ENCODE data around the gene DYSF.
"Not testable (repeated sequence)": the region's sequence is repeated elsewhere in the genome, so short reads cannot be mapped to it uniquely, and the experiment has no call there.

DYSF gene

GRCh38 chr2:71469403-71470398, 16.3 kb downstream of the DYSF start:
- no peak for DNase-seq (ENCODE audit: extremely low read depth in 1 of 2, low read depth in 1 of 2)

DNA sequence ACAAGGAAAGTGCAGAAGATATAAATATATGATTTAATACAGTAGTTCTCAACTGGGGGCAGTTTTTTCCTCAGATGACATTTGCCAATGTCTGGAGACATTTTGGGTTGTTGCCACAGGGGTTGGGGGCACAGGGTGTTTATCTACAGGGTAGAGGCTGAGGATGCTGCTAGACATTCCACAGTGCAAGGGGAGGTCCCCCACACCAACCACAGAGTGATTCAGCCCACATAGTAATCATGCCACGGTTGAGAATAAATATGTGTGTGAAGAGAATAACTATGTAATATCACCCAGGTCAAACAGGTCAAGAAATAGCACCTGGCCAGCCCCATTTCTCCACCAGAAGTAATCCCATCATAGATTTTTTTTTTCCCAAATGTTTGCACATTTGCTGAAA, 17.9 kb downstream of the DYSF start:
- no peak for DNase-seq (ENCODE audit: extremely low read depth in 1 of 2, low read depth in 1 of 2)

DNA sequence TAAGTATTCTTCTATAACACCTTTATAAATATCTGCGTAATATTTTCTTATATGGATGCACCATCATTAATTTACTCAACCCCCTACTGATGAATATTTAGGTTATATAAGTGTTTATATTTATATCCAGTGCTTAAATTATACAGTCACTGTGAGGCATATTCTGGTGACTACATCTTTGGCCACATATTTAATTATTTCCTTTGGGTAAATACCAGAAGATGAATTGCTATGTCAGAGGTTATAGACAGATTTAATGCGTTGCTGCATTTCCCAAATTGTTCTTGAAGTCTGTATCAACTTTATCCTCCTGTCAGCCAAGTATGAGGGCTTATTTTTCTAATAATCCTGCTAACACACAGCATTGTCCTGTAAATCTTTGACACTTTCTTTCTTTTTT, 18.7 kb downstream of the DYSF start:
- no peak for DNase-seq (ENCODE audit: extremely low read depth in 1 of 2, low read depth in 1 of 2)

DNA sequence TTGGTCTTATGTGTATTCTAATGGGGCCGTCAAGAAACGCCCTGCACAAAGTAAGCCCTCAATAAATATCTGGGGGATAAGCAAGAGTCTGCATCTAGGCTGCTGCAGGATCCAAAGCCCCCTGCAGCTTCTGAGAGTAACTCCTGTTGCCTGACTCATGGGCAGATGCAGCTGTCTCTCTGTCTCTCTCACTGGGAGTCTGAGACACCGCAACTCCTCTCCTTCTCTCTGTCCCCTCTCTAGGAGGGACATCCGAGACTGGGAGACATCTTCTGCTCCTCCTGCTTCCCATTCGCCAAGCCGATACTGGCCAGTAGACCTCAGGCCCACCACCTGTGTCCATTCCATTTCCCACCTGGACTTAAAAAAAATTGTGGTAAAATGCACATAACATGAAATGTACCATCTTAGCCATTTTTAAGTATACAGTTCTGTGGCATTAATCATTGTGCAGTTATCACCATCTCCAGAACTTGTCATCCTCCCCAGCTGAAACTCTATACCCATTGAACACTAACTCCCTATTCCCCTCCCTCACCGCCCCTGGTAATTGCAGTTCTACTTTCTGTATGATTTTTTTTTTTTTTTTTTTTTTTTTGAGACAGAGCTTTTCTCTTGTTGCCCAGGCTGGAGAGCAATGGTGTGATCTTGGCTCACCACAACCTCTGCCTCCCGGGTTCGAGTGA, 20.1 kb downstream of the DYSF start:
- DNase-seq (ENCODE audit: extremely low read depth in 1 of 2, low read depth in 1 of 2): no peak

DNA sequence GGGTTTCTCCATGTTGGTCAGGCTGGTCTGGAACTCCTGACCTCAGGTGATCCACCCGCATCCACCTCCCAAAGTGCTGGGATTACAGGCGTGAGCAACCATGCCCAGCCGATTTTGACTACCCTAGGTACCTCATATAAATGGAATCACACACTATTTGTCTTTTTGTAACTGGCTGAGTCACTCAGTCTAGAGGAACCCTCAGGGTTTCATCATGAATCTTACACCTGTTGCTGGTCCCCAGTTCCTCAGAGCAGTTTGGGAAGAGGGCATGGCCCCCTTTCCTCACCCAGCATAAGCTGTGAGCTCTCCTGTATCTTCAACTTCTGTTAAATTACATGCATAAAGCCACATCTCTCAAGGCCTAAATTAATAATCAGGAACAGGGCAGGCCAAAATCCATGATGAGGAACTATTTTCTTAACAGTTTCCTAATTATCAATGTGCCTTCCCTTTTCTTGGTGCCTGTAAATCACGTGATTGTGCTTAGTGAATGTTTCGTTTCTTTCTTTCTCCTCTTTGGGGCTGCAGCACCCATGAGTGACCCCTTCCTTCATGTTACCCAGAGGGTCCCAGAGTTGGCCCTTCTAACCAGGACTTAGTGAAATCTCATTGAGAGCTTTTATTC, 20.9 kb downstream of the DYSF start:
- DNase-seq (ENCODE audit: extremely low read depth in 1 of 2, low read depth in 1 of 2): no peak

- no peak for DNase-seq (ENCODE audit: extremely low read depth in 1 of 2, low read depth in 1 of 2)
Measured at GRCh38 chr2:71474744-71475397, 21.5 kb downstream of the DYSF start.

GRCh38 chr2:71476495-71476894, 23.1 kb downstream of the DYSF start:
- DNase-seq (ENCODE audit: extremely low read depth in 1 of 2, low read depth in 1 of 2): no peak

DNA sequence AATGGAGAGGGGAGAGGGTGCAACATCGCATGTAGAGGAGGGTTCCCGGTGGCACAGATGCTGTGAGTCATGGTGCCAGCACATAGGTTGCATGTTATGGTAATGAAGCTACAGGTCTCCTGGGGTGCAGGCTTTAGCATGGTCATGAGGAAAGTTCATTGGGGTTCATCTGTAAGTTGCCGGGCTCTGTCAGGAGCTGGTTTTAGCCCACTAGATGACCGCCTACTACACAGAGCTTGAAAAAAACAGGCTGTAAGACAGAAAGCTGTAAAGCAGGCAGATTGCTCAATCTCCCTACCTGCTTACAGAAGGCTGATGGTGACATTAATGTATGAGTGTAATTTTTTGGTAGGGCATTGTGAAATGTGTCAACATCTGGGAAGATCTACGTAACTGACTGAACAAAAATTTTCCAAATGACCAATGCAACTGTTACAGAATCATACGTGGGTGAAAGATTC, 23.9 kb downstream of the DYSF start:
- no peak for DNase-seq (ENCODE audit: extremely low read depth in 1 of 2, low read depth in 1 of 2)

DNA sequence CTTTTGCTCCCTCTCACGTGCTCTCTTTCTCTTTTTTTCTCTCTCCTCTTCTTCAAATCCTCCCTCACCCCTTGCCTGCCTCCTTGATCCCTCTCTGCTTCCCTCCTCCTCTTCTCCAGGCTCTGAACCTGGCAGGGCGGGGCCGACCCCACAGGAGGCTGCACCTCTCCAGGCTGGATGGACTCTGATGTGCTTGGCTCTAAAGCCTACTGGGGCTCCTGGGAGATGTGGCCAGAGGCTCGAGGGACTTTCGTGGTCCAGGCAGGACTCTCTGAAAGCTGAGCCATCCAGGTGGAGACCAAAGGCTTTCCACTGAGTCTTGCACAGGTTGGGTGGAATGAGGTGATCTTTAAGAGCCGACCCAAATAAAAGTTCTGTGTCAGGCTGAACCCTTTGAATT, 25.4 kb downstream of the DYSF start:
- no peak for DNase-seq (ENCODE audit: extremely low read depth in 1 of 2, low read depth in 1 of 2)

- DNase-seq (ENCODE audit: extremely low read depth in 1 of 2, low read depth in 1 of 2): no peak
Measured at GRCh38 chr2:71479261-71479660, 25.9 kb downstream of the DYSF start.

DNA sequence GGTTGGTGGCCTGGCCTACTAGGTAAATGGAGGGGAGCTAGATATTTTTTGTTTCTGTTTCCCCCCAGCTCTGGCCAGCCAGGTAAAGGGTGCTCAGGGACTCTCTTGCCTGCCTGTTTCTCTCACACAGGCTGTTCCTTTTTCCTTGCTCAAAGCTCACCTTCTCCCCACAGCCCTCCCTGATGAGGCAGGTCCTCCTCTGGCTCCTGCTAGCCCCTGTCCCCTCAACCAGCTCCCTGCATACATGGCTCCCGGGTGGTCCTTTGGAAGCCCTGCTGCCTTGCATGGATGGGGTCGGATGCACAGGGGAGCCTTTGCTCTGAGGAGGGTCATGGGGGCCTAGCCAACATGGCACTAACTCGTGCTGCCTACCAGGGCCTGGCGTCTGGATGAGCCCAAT, 27.8 kb downstream of the DYSF start:
- no peak for DNase-seq (ENCODE audit: extremely low read depth in 1 of 2, low read depth in 1 of 2)

- DNase-seq (ENCODE audit: extremely low read depth in 1 of 2, low read depth in 1 of 2): no peak
Measured at GRCh38 chr2:71482055-71482454, 28.7 kb downstream of the DYSF start.

DNA sequence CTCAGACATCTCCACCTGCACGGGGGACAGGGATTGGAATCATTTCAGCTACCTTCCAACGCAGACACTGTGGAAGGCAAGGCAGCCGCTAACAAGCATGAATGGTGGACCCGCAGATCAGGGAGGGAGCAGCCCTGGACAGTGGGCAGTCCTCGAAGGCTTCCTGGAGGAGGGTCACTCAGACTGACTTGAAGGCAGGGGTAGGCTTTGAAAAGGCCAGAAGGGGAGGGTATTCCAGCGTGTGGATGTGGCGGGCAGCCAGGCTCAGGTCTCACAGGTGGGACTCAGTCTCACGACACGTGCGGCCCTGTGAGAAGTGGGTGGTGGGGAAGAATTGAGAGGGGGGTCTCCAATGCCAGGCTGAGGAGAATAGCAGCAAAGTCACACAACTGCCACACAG, 29.9 kb downstream of the DYSF start:
- DNase-seq (ENCODE audit: extremely low read depth in 1 of 2, low read depth in 1 of 2): no peak

DNA sequence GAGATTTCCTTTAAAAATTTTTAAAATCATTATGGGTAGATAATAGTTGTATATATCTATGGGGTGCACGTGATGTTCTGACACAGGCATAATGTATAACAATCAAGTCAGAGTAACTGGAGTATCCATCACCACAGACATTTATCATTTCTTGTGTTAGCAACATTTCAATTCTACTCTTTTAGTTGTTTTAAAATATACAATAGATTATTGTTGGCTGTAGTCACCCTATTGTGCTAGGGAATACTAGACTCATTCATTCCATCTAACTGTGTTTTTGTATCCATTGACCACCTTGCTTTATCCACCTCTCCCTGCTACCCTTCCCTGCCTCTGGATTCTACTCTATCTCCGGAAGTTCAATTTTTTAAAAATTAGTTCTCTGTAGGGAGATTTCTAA, 31.0 kb downstream of the DYSF start:
- DNase-seq (ENCODE audit: extremely low read depth in 1 of 2, low read depth in 1 of 2): no peak

- DNase-seq (ENCODE audit: extremely low read depth in 1 of 2, low read depth in 1 of 2): no peak
Measured at GRCh38 chr2:71486881-71487640, 33.7 kb downstream of the DYSF start.

- not testable (repeated sequence) for DNase-seq (ENCODE audit: extremely low read depth in 1 of 2, low read depth in 1 of 2)
Measured at GRCh38 chr2:71491551-71491950, 38.2 kb downstream of the DYSF start.

DNA sequence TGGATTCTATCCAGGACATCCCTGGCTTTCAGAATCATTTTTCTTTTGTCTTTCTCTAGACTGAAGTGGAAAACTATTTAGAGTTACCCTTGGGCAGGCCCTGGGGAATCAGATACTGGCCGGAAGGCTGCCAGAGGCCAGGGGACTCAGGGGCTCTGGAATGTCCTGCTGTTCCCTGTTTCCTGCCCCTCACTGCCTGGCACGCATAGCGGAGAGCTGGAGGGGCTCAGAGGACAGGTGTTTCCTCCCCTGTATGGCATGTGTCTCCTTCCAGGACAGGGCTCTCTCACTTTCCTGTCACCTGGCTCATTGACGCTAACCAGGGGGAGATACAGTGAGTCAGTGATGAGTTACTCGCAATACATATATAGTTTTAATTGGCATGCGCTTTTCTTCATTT, 38.8 kb downstream of the DYSF start:
- no peak for DNase-seq (ENCODE audit: extremely low read depth in 1 of 2, low read depth in 1 of 2)

DNA sequence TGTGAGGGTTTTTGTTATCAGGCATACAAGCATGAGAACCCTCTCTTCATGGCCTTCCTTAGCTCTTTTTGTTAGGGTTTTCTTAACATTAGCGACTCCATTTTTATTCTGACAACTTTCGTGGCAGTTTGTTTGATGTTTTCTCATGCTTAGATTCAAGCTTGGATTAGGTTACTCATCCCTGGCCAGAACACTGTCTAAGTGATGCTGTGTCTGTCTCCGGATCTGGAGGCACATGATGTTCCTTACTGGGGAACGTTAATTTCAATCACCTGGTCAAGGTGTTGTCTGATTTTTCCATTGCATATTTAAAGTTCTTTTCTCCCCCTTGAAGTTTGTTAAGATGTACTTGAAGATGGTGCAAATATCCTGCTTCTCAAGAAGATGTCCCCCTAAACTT, 40.7 kb downstream of the DYSF start:
- DNase-seq (ENCODE audit: extremely low read depth in 1 of 2, low read depth in 1 of 2): no peak

GRCh38 chr2:71494523-71495155, 41.3 kb downstream of the DYSF start:
- DNase-seq (ENCODE audit: extremely low read depth in 1 of 2, low read depth in 1 of 2): no peak

Measured in activated CD8-positive, alpha-beta memory T cell treated with anti-CD3 and anti-CD28 coated beads for 1 hour (primary cell).